DOHH2 (cell line): Measurements from ENCODE around the gene SMARCD2.
"Not testable (repeated sequence)": the region's sequence is repeated elsewhere in the genome, so short reads cannot be mapped to it uniquely, and the experiment has no call there.

Source experiments
- EZH2phosphoT487 ChIP-seq: fragments of 200-600 bp; sonication (generic); IDR thresholded peaks from 2 replicates; pipeline ENCODE4 v1.6.1; 2017; ENCODE audit warnings: borderline replicate concordance, mild to moderate bottlenecking, antibody characterized with exemption, low read length, moderate library complexity, mixed read lengths
- TF ChIP-seq, protein P1 (sequence below): fragments of 200-600 bp; sonication (generic); IDR thresholded peaks from one replicate; pipeline ENCODE4 v1.5.1; 2014; ENCODE audit warnings: antibody characterized with exemption, mild to moderate bottlenecking, low read depth, low read length; ENCODE audit not compliant: poor library complexity, severe bottlenecking

GRCh38 chr17:63843387-63843888 is 953 bp upstream of the SMARCD2 start:
- TF ChIP-seq, protein P1, sequence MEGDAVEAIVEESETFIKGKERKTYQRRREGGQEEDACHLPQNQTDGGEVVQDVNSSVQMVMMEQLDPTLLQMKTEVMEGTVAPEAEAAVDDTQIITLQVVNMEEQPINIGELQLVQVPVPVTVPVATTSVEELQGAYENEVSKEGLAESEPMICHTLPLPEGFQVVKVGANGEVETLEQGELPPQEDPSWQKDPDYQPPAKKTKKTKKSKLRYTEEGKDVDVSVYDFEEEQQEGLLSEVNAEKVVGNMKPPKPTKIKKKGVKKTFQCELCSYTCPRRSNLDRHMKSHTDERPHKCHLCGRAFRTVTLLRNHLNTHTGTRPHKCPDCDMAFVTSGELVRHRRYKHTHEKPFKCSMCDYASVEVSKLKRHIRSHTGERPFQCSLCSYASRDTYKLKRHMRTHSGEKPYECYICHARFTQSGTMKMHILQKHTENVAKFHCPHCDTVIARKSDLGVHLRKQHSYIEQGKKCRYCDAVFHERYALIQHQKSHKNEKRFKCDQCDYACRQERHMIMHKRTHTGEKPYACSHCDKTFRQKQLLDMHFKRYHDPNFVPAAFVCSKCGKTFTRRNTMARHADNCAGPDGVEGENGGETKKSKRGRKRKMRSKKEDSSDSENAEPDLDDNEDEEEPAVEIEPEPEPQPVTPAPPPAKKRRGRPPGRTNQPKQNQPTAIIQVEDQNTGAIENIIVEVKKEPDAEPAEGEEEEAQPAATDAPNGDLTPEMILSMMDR: not testable (repeated sequence)
- TF ChIP-seq EZH2phosphoT487: not testable (repeated sequence)
